ENCODE data around the gene ZNF414. TPM values are rescaled to one million over a fixed set of nuclear protein-coding genes. Genes with fewer than 3 reads are reported as not detected.

Gene ZNF414
- total and polyA plus RNA-seq, 9 of the 15 experiments (the other 6 are each of a cell fraction or from before 2014, with no cell fraction given): 0.03 to 27.2 (median 2.2) TPM; not detected in 2

DNA sequence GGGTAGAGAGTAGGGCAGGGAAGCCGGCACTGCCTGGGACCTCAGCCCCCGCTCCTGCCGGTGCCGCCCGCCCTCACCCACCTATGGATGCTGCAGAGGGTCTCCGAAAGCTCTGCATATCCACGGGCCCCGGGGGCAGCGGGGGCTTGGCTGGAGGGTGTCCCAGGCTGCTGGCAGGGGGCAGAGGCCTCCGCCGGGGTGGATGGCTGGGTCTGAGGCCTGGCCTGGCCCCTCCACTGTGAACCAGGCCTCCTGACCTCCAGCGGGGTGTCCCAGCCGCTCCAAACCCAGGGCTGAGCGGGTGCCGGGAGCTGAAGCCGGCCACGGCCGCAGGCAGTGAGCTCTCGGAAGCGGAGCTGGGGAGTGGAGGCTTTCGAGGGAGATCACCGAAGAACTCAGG is 15.7 kb downstream of the ZNF414 start:
- H3K36me3 ChIP-seq (ENCODE audit: control insufficient read depth, insufficient read depth, low read length): no peaks in the 10 kb centered on the region
- no peaks in the 10 kb centered on the region for H3K9me1 ChIP-seq (ENCODE audit: control insufficient read depth, insufficient read depth, low read length)
- no peak overlapping the region for H3K27ac ChIP-seq (ENCODE audit: extremely low read depth, low read depth, low read length)
- 0 out of 2 replicates have a peak, but pooled peaks cover 3% of the 10 kb centered on the region for H4K20me1 ChIP-seq (replicated peaks; ENCODE audit: control insufficient read depth, insufficient read depth, low read length)
- ChIA-PET POLR2A (interaction anchor here (0.7 to 1.0 kb wide), 2 partner anchors 54 to 135 kb away, joined by 3 read pairs; partner anchors contain the start of gene HNRNPM), CTCF (ENCODE audit: low intra/inter-chr PET ratio) (no interaction called here)
- WGBS (ENCODE audit: insufficient coverage, low coverage, missing lambda C conversion rate): 36% methylated on average over 16 of the region's 22 CpGs
- H3K9ac ChIP-seq (ENCODE audit: insufficient read depth in 1 of 2, low read depth in 2 of 2, low read length in 2 of 2): peak overlapping the region in 1 of 2 experiments; percentile 45; a peak in 2 of 4 replicates
- H3K27me3 ChIP-seq (ENCODE audit: control insufficient read depth in 2 of 2, insufficient read depth in 2 of 2, low read length in 2 of 2): peaks cover 2 to 25% of the 10 kb centered on the region in 2 experiments; a peak in 4 of 5 replicates
- intact Hi-C loops (cut with micrococcal nuclease): no loop called here
- no peaks in the 10 kb centered on the region for H3K79me2 ChIP-seq (ENCODE audit: control insufficient read depth, insufficient read depth, low read length)
- in situ Hi-C loops (cut with MboI): no loop called here
- ATAC-seq (no peak; the same call in 2 of the 3 replicates), FAIRE-seq (no peak), DNase-seq (ENCODE audit: extremely low read depth in 1 of 4, low spot score in 3 of 4) (no peak)
- BruUV-seq (replicated peaks): no TSS peak
- no peak overlapping the region for H3K4me3 ChIP-seq
- no peak overlapping the region for H2AFZ ChIP-seq (ENCODE audit: low read depth, low read length)
- no peaks in the 10 kb centered on the region for H3K9me3 ChIP-seq (replicated peaks; ENCODE audit: control insufficient read depth, insufficient read depth, low read depth, low read length)
- no peak overlapping the region for H3K4me2 ChIP-seq (ENCODE audit: insufficient read depth, low read length)
- peaks cover 0 to 27% of the 10 kb centered on the region in 2 experiments; a peak in 3 of 5 replicates for H3K4me1 ChIP-seq (replicated peaks in 1 of 2; ENCODE audit: control insufficient read depth in 2 of 2, insufficient read depth in 2 of 2, low read length in 2 of 2)
- TF ChIP-seq NFE2 (IDR thresholded peaks at IDR 0.05; ENCODE audit: low read depth): no peak
- TF ChIP-seq GABPB1 (CRISPR knock-in tag; IDR thresholded peaks at IDR 0.05): no peak
- TF ChIP-seq ZBED1 (IDR thresholded peaks at IDR 0.05): no peak
- TF ChIP-seq ZFX (CRISPR knock-in tag; IDR thresholded peaks at IDR 0.05): no peak
- no peak for TF ChIP-seq MTF1 (CRISPR knock-in tag; IDR thresholded peaks at IDR 0.05; ENCODE audit: borderline replicate concordance)
- TF ChIP-seq, protein P1, sequence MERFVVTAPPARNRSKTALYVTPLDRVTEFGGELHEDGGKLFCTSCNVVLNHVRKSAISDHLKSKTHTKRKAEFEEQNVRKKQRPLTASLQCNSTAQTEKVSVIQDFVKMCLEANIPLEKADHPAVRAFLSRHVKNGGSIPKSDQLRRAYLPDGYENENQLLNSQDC (CRISPR knock-in tag; IDR thresholded peaks at IDR 0.05): no peak
- no peak for TF ChIP-seq MXI1 (IDR thresholded peaks at IDR 0.05; ENCODE audit: low read depth, low read length)
- TF ChIP-seq, protein P2, sequence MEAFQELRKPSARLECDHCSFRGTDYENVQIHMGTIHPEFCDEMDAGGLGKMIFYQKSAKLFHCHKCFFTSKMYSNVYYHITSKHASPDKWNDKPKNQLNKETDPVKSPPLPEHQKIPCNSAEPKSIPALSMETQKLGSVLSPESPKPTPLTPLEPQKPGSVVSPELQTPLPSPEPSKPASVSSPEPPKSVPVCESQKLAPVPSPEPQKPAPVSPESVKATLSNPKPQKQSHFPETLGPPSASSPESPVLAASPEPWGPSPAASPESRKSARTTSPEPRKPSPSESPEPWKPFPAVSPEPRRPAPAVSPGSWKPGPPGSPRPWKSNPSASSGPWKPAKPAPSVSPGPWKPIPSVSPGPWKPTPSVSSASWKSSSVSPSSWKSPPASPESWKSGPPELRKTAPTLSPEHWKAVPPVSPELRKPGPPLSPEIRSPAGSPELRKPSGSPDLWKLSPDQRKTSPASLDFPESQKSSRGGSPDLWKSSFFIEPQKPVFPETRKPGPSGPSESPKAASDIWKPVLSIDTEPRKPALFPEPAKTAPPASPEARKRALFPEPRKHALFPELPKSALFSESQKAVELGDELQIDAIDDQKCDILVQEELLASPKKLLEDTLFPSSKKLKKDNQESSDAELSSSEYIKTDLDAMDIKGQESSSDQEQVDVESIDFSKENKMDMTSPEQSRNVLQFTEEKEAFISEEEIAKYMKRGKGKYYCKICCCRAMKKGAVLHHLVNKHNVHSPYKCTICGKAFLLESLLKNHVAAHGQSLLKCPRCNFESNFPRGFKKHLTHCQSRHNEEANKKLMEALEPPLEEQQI (IDR thresholded peaks at IDR 0.05): no peak
- TF ChIP-seq CBX5 (IDR thresholded peaks at IDR 0.05; ENCODE audit: borderline replicate concordance, low read depth): no peak
- no peak for TF ChIP-seq FUS (optimal IDR thresholded peaks at IDR 0.05; ENCODE audit: low read depth, low read length)
- TF ChIP-seq NUFIP1 (IDR thresholded peaks at IDR 0.05; ENCODE audit: partially characterized antibody): no peak
- no peak for TF ChIP-seq ILF3 (IDR thresholded peaks at IDR 0.05; ENCODE audit: borderline replicate concordance)
- TF ChIP-seq, protein P3, sequence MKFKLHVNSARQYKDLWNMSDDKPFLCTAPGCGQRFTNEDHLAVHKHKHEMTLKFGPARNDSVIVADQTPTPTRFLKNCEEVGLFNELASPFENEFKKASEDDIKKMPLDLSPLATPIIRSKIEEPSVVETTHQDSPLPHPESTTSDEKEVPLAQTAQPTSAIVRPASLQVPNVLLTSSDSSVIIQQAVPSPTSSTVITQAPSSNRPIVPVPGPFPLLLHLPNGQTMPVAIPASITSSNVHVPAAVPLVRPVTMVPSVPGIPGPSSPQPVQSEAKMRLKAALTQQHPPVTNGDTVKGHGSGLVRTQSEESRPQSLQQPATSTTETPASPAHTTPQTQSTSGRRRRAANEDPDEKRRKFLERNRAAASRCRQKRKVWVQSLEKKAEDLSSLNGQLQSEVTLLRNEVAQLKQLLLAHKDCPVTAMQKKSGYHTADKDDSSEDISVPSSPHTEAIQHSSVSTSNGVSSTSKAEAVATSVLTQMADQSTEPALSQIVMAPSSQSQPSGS (CRISPR knock-in tag; IDR thresholded peaks at IDR 0.05): no peak
- no peak for TF ChIP-seq PTBP1 (IDR thresholded peaks at IDR 0.05; ENCODE audit: low read depth, low read length)
- no peak for TF ChIP-seq ZNF224 (CRISPR knock-in tag; IDR thresholded peaks at IDR 0.05)

All from K562 (cell line).